Sigmoid colon (tissue), 7 donors: ENCODE measurements around the gene SLC9A7. TPM values are rescaled to one million over a fixed set of nuclear protein-coding genes. Genes with fewer than 3 reads are reported as not detected.

Experiments used
- DNase-seq: peaks from one replicate; pipeline ENCODE4 v3.0.0-alpha.2; 2019
- H3K27ac ChIP-seq, 4 donors: fragments of 200-600 bp; sonication (generic); one replicate each; pipeline ENCODE4 v1.5.1; 2016 to 2019; ENCODE audit warnings: mild to moderate bottlenecking in 1 of 4
- H3K27me3 ChIP-seq, 3 donors: fragments of 200-600 bp; sonication (generic); one replicate each; pipeline ENCODE4 v1.5.1; 2019; ENCODE audit warnings: mild to moderate bottlenecking in 1 of 3
- H3K36me3 ChIP-seq, 4 donors: fragments of 200-600 bp; sonication (generic); one replicate each; pipeline ENCODE4 v1.5.1; 2016 to 2019
- H3K4me1 ChIP-seq, 4 donors: fragments of 200-600 bp; sonication (generic); one replicate each; pipeline ENCODE4 v1.5.1; 2017 to 2019
- H3K4me3 ChIP-seq, 4 donors: fragments of 200-600 bp; sonication (generic); one replicate each; pipeline ENCODE4 v1.5.1; 2017 to 2019; ENCODE audit warnings: mild to moderate bottlenecking in 2 of 4, moderate library complexity in 1 of 4
- H3K9me3 ChIP-seq, 4 donors: fragments of 200-600 bp in 3 of 4; sonication (generic) in 3 of 4; one replicate each; pipeline versions ENCODE4 v1.5.1 to v1.6.1; 2013 to 2019
- EP300 ChIP-seq, 4 donors: sonication (generic); formaldehyde crosslinking; IDR thresholded peaks; one replicate each; pipeline ENCODE4 v1.6.1; 2017; ENCODE audit warnings: antibody characterized with exemption in 4 of 4
- POLR2A ChIP-seq, 2 donors: fragments of 450-650 bp; IDR thresholded peaks; one replicate each; pipeline ENCODE4 v1.6.1; 2016; ENCODE audit warnings: antibody characterized with exemption in 2 of 2, mild to moderate bottlenecking in 2 of 2, moderate library complexity in 2 of 2
- POLR2AphosphoS5 ChIP-seq, 4 donors: sonication (generic); formaldehyde crosslinking; IDR thresholded peaks; one replicate each; pipeline ENCODE4 v1.6.1; 2017; ENCODE audit warnings: antibody characterized with exemption in 4 of 4
- WGBS, 2 donors: extraction: QIAGEN DNeasy Blood & Tissue Kit; methylation state at CpG; one replicate each; pipeline ENCODE4 v1.1.7; 2013; 5-methylcytosine and 5-hydroxymethylcytosine counted together
- intact Hi-C: fragments of 100-400 bp; cut with DNase I; formaldehyde crosslinking; loops from one replicate; pipeline ENCODE4 v1.15.1; 2023
- polyA plus RNA-seq, 3 donors: library from polyadenylated mRNA; stranded (reverse); fragments of 200-250 nt; gene quantifications; one replicate each; pipeline ENCODE4 v1.2.3, GENCODE V29; 2013
- total RNA-seq, 4 donors: library from RNA; depleted of rRNA; stranded (reverse); fragments of >200 nt; gene quantifications; one replicate each; pipeline ENCODE4 v1.1.0, GENCODE V29; 2016
- TF ChIP-seq, protein P1 (sequence below), 4 experiments: fragments of 450-650 bp in 3 of 4; fragments of 200-600 bp in 1 of 4; IDR thresholded peaks; one replicate each; pipeline ENCODE4 v1.5.1; 2016 to 2019; ENCODE audit warnings: antibody characterized with exemption in 4 of 4, mild to moderate bottlenecking in 3 of 4, moderate library complexity in 2 of 4
- donor health status: healthy with polysubstance abuse.
- donor health status: Bipolar disorder and iron deficiency.
- donor health status: healthy.

The SLC9A7 gene
- total and polyA plus RNA-seq, 7 donors = under 0.01 to 8.8 (median 2.9) TPM

DNA sequence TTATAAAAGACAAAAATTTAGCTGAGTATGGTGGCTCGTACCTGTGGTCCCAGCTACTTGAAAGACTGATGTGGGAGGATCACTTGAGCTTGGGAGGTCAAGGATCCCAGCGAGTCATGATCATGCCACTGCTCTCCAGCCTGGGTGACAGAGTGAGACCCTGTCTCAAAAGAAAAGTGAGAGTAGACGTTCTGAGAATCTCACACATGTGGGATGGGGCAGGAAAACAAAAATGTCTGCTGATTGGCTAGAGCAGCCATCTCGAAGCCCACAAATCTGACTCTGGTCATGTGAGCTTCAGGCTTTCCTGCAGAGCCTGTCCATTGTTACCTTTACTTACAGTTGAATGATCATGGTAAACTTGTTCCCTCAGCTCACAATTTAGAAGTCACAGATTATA lies 23.1 kb upstream of the SLC9A7 start:
- TF ChIP-seq POLR2A (IDR thresholded peaks at IDR 0.05) = no peak
- TF ChIP-seq EP300 (IDR thresholded peaks at IDR 0.05) = no peak
- TF ChIP-seq, protein P1, sequence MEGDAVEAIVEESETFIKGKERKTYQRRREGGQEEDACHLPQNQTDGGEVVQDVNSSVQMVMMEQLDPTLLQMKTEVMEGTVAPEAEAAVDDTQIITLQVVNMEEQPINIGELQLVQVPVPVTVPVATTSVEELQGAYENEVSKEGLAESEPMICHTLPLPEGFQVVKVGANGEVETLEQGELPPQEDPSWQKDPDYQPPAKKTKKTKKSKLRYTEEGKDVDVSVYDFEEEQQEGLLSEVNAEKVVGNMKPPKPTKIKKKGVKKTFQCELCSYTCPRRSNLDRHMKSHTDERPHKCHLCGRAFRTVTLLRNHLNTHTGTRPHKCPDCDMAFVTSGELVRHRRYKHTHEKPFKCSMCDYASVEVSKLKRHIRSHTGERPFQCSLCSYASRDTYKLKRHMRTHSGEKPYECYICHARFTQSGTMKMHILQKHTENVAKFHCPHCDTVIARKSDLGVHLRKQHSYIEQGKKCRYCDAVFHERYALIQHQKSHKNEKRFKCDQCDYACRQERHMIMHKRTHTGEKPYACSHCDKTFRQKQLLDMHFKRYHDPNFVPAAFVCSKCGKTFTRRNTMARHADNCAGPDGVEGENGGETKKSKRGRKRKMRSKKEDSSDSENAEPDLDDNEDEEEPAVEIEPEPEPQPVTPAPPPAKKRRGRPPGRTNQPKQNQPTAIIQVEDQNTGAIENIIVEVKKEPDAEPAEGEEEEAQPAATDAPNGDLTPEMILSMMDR (IDR thresholded peaks at IDR 0.05) = no peak
- TF ChIP-seq POLR2AphosphoS5 (IDR thresholded peaks at IDR 0.05) = no peak
- H3K4me3 ChIP-seq = no peak overlapping the region
- H3K27ac ChIP-seq = no peak overlapping the region
- H3K9me3 ChIP-seq = no peaks in the 10 kb centered on the region
- 78 to 83% methylated on average over 4 of the region's 4 CpGs for WGBS, 2 donors
- intact Hi-C loops = no loop called here
- no peak for DNase-seq
- H3K36me3 ChIP-seq = no peaks in the 10 kb centered on the region
- H3K4me1 ChIP-seq = no peaks in the 10 kb centered on the region
- H3K27me3 ChIP-seq = no peaks in the 10 kb centered on the region

DNA sequence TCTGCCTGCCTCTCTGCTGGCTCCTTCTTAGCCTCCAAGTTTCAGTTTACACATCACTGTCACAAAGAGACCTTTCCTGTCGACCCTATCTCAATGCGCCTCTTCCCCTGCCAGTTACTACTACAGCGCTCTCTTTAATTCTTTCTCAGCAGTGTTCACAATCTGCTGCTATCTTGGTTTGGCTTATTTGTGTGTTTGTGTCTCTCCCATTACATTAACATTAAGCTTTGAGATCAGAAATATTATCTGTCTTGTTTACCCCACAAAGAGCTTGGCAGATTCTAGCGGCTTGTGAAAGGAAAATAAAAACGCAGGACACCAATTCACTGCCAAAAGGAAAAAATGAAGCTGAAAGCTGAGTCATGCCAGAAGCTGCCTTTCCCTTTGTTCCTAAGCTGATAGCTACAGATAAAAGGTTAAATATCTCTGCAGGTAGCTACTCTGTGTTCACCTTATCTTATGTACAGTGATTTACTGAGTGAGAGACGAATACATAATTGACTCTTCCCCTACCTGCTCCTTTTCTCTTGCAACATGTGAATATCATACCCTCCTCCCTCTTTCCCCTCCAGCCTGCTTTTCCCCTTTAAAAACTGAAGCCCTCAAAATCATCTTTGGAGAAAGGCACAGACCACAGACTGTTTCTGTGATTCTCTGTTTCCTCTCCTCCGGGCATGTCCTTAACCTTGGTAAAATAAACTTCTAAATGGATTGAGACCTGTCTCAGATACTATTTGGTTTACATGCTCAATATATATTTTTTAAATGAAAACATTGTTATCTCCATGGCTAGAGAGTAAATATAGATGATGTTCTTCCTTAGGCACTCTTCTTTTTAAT lies 19.3 kb upstream of the SLC9A7 start:
- intact Hi-C loops = no loop called here
- H3K4me3 ChIP-seq = no peak overlapping the region
- H3K36me3 ChIP-seq = no peaks in the 10 kb centered on the region
- DNase-seq = no peak
- no peaks in the 10 kb centered on the region for H3K4me1 ChIP-seq
- no peaks in the 10 kb centered on the region for H3K27me3 ChIP-seq
- no peaks in the 10 kb centered on the region for H3K9me3 ChIP-seq
- TF ChIP-seq POLR2AphosphoS5 (IDR thresholded peaks at IDR 0.05) (no peak), EP300 (IDR thresholded peaks at IDR 0.05) (no peak), POLR2A (IDR thresholded peaks at IDR 0.05) (no peak)
- TF ChIP-seq, protein P1 (IDR thresholded peaks at IDR 0.05) = no peak
- no peak overlapping the region for H3K27ac ChIP-seq
- 28 to 40% methylated on average over 7 of the region's 7 CpGs for WGBS, 2 donors

DNA sequence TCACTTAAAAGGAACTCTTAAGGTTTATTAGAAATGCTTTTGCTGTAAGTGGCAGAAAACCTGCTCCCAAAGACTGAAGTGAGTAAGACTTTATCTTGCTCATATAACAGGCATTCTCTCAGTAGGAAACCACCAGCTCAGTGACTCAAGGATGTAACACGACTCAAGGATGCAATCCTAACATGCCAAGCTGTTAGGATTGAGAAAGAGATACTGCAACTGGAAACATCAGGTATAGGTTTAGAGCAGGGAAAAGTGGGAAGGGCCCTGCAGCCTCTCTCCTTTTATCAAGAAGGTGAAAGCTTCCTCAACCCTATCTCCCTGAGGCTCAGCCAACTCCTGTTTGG lies 11.9 kb upstream of the SLC9A7 start:
- intact Hi-C loops = no loop called here
- 70 to 71% methylated on average over 1 of the region's 1 CpG for WGBS, 2 donors
- Histone ChIP-seq H3K27ac (no peak overlapping the region), H3K4me3 (no peak overlapping the region), H3K4me1 (no peaks in the 10 kb centered on the region), H3K9me3 (no peaks in the 10 kb centered on the region), H3K27me3 (no peaks in the 10 kb centered on the region), H3K36me3 (no peaks in the 10 kb centered on the region)
- TF ChIP-seq POLR2A (IDR thresholded peaks at IDR 0.05) (no peak), EP300 (IDR thresholded peaks at IDR 0.05) (no peak), POLR2AphosphoS5 (IDR thresholded peaks at IDR 0.05) (no peak)
- TF ChIP-seq, protein P1 (IDR thresholded peaks at IDR 0.05) = no peak
- DNase-seq = no peak

DNA sequence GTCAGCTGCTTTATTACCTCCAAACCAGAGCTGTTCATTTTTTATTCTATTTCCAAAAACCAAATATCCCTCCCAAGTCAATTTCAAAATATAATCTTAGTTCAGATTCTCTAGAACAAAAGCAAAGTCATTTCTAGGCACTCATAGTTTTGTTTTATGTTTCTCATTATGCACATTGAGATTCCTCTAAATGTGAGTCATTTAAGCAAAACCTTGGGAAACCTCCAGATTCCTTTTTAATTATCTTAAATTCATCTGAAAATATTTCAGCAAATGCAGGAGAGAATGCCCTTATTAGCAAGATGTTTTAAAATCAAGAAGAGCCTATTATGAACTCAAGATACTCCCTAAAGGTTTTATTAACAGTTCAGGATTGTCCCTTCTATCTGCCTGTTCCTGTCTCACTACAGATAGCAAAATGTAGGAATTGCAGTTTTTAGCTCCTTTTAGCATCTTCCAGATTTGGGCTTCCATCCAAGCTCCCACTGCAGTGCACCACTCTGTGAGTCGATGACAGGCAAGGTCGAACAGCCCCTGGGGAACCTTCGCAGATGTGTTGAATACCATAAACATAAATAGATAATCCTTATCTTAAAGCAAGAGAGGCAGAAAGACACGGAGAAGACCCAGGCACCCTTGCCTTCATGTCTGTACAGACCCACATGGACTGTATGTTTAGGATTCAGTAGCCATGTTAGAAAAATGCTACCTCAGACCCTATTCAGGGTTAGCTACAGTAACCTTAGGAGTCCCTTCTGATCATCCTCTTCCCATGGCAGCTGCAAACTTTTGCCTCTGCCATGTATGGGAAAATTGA lies 11.3 kb upstream of the SLC9A7 start:
- no peak for DNase-seq
- WGBS, 2 donors = 69 to 73% methylated on average over 4 of the region's 4 CpGs
- Histone ChIP-seq H3K4me1 (no peaks in the 10 kb centered on the region), H3K27me3 (no peaks in the 10 kb centered on the region), H3K27ac (no peak overlapping the region), H3K36me3 (no peaks in the 10 kb centered on the region), H3K4me3 (no peak overlapping the region), H3K9me3 (no peaks in the 10 kb centered on the region)
- TF ChIP-seq POLR2A (IDR thresholded peaks at IDR 0.05) (no peak), EP300 (IDR thresholded peaks at IDR 0.05) (no peak), POLR2AphosphoS5 (IDR thresholded peaks at IDR 0.05) (no peak)
- TF ChIP-seq, protein P1 (IDR thresholded peaks at IDR 0.05) = no peak
- intact Hi-C loops = no loop called here
